MM.1S (cell line): ENCODE measurements around the gene SENP6.

Experiments
- EZH2phosphoT487 ChIP-seq: fragments of 300-600 bp; sonication (generic); IDR thresholded peaks from 2 replicates; pipeline ENCODE4 v1.6.1; 2018; ENCODE audit warnings: antibody characterized with exemption, low read length
- TF ChIP-seq, protein P1 (sequence below): fragments of 300-600 bp; sonication (generic); IDR thresholded peaks from 2 replicates; pipeline ENCODE4 v1.5.1; 2016; ENCODE audit warnings: antibody characterized with exemption, low read length, mixed read lengths

GRCh38 chr6:75611011-75611701, 9.5 kb downstream of the SENP6 start:
- TF ChIP-seq, protein P1, sequence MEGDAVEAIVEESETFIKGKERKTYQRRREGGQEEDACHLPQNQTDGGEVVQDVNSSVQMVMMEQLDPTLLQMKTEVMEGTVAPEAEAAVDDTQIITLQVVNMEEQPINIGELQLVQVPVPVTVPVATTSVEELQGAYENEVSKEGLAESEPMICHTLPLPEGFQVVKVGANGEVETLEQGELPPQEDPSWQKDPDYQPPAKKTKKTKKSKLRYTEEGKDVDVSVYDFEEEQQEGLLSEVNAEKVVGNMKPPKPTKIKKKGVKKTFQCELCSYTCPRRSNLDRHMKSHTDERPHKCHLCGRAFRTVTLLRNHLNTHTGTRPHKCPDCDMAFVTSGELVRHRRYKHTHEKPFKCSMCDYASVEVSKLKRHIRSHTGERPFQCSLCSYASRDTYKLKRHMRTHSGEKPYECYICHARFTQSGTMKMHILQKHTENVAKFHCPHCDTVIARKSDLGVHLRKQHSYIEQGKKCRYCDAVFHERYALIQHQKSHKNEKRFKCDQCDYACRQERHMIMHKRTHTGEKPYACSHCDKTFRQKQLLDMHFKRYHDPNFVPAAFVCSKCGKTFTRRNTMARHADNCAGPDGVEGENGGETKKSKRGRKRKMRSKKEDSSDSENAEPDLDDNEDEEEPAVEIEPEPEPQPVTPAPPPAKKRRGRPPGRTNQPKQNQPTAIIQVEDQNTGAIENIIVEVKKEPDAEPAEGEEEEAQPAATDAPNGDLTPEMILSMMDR = no peak
- no peak for TF ChIP-seq EZH2phosphoT487
